ENCODE results near the gene ARHGAP45.
"Not testable (repeated sequence)": the region's sequence is repeated elsewhere in the genome, so short reads cannot be mapped to it uniquely, and the experiment has no call there.

Gene ARHGAP45

GRCh38 chr19:1066748-1067340, at the start of gene ARHGAP45:
Gene ARHGAP45, plus strand, starts transcription at chr19:1067167. Its CDS starts 239 bp downstream, at chr19:1067406.
- peak; percentile 54 to 60 for DNase-seq (ENCODE audit: low read depth in 2 of 2)

DNA sequence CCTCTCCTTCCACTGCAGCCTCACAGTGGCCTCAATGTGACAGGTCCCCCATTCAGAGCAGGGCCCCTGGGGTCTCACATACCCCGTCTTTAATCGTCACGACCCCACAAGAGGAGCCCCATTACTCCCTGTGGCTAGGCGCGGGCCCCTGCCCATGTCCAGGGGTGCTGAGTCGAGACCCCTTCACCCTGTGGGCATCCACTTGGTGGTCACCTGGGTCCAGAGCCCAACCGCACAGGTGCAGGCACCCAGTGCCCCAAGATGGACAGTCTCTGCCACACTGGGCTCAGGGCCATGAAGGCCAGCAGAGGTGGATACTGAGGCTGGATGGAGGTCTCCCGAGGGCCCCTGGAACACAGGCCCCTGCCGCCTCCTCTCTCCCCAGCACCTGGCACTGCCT, 49.1 kb upstream of the ARHGAP45 start:
- DNase-seq (ENCODE audit: low read depth in 2 of 2), result no peak

- no peak for DNase-seq (ENCODE audit: low read depth in 2 of 2)
Measured at GRCh38 chr19:1018393-1018792, 48.6 kb upstream of the ARHGAP45 start.

DNA sequence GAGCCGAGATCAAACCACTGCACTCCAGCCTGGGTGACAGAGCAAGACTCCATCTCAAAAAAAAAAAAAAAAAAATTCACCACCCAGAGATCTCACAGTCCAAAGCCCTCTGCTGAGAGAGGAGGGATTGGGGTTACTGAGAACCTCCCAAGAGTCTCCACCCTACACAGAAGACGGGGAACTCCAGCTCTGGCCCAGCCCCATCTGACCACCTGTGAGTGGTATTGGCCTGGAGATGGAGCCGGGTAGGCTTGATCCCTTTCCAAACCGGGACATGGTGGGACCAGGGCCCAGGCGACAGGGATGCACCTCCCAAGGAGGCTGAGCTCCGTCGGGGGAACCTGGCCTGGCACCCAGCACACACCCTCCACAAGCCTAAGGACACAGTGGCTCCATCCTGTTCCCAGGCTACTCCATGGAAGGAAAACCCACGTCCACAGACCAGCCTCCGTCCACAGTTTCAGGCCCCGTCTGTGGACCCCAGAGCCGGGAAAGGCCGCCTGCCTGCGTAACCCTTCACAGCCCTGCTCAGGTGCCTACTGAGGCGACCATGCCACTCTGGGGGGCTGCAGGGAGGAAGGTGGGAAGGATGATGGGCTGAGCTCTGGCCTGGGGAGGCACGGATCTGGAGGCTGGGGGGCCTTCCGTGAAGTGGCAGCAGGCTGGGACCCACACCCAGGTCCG, 47.9 kb upstream of the ARHGAP45 start:
- no peak for DNase-seq (ENCODE audit: low read depth in 2 of 2)

DNA sequence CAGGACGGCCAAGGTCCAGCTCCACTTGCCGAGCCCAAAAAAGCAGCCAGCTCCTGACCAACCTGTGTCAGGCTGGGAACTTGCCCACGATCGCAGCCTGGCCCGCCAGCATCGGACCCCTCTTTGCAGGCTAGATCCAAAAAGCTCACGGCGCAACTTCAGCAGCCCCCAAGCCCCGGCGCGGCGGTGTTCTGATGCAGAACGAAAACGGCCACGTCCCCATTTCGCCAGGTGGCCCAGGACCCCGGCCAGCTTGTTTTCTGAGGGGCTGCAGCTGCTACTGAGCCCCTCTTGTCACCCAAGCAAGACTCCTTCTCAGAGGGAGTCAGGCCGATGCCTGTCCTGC, 47.4 kb upstream of the ARHGAP45 start:
- DNase-seq (ENCODE audit: low read depth in 2 of 2), result no peak

DNA sequence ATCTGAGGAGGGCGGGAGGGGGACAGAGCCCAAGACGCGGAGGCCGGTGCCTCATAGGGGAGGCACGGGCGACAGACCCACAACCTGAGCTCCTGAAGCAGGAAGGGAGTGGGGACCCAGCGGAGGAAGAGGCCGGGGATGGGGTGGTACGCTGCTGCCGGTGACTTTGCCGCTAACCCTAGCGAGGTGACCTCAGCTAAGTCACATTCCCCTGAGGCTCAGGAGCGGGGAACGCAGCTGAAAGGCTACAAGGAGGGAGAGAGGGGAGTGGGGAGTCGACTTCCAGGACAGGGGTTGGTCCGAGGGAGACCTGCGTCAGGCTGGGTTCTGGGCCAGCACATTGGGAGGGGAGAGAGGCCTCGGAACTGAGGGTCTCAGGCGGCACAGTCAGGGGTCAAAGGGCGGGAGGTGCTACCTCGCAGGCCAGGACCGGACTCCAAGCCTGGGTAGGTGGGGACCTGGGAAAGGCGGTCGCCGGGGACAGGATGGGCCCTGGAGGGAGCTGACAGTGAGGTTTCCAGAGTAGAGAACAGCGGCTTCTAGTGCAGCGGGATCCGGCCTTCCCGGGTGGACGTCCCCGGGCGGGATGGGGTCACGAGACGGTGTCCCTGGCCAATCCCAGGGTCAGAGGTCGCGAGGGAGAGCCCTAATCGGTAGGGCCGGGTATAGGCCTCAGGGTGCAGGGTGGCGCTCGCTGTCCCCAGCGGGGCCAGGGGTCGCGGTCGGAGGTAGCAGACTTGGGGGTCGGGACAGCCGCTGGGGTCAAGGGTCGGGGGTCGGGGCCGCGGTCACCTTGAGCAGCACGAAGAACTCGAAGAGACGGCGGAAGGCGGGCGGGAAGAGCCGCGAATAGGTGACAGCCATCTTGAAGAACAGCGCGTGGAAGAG, 46.7 kb upstream of the ARHGAP45 start:
- no peak for DNase-seq (ENCODE audit: low read depth in 2 of 2)

- peak; percentile 94 to 97 for DNase-seq (ENCODE audit: low read depth in 2 of 2)
Measured at GRCh38 chr19:1020868-1021425, 46.0 kb upstream of the ARHGAP45 start, which contains the start of gene TMEM259. Gene TMEM259, minus strand, starts transcription at chr19:1021123. Its CDS starts 127 bp downstream, at chr19:1020996.

DNA sequence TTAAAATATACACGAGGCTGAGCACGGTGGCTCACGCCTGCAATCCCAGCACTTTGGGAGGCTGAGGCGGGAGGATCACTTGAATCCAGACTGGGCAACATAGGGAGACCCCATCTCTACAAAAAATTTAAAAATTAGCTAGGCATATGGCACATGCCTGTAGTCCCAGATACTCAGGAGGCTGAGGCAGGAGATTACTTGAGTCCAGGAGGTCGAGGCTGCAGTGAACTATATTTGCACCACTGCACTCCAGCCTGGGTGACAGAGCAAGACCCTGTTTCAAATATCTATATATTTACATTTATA, 43.1 kb upstream of the ARHGAP45 start:
- DNase-seq (ENCODE audit: low read depth in 2 of 2), result not testable (repeated sequence)

DNA sequence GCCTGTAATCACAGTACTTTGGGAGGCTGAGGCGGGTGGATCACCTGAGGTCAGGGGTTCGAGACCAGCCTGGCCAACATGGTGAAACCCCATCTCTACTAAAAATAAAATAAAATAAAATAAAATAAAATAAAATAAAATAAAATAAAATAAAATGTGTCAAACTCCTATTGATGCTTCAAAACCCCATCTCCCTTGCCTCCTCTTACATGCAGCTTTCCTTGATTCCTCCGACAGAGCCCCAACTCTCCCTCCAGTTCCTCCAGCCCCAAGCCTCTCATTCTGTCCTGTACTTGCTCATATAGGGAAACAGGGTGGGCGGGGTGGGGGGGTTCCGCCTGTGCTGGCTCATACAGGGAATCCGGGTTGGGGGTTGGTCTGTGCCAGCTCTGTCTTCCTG, 41.9 kb upstream of the ARHGAP45 start:
- not testable (repeated sequence) for DNase-seq (ENCODE audit: low read depth in 2 of 2)

GRCh38 chr19:1025960-1026782, 40.8 kb upstream of the ARHGAP45 start, which contains the start of gene CNN2:
Gene CNN2, plus strand, starts transcription at chr19:1026608. Its CDS starts 54 bp downstream, at chr19:1026662.
- peak in 1 of 2 donors; percentile 49 for DNase-seq (ENCODE audit: low read depth in 2 of 2)

DNA sequence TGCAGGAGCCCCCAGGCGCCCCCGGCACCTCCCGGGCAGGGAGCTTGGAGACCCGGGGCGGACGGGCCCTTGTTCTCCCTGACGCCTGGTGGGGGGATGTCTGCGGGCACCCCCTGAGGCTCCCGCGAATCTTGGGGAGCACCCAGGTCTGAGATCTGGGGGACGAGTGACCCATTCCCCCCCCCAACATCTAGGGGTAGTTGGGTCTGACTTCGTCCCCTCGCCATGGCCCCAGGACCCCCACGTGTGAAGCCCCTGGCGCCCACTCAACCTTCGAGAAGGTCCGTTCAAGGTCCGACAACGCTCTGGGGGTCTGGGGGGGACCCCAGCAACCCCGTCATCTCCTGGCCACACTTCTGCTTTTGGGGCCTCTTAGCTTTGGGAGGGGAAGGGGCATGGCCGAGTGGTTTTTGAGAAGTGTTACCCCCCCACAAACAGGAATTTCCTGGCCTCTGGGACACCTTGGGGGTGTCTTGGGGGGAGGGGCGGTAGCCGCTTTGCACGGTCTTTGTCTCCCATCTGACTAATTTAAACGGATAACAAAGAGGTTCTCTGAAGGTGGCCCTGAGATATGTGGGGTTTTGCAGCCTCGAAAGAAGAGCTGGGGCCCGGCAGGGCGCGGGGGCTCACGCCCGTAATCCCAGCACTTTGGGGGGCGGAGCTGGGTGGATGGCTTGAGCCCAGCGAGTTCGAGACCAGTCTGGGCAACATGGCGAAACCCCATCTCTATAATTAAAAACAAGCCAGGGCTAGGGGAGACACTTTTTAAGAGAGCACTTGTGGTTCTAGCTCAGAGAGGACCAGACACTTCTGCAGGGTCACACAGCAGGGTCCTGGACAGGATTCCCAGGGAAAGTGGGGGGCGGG, 40.0 kb upstream of the ARHGAP45 start:
- DNase-seq (ENCODE audit: low read depth in 2 of 2), result no peak

GRCh38 chr19:1027650-1028061, 39.3 kb upstream of the ARHGAP45 start:
- no peak for DNase-seq (ENCODE audit: low read depth in 2 of 2)

DNA sequence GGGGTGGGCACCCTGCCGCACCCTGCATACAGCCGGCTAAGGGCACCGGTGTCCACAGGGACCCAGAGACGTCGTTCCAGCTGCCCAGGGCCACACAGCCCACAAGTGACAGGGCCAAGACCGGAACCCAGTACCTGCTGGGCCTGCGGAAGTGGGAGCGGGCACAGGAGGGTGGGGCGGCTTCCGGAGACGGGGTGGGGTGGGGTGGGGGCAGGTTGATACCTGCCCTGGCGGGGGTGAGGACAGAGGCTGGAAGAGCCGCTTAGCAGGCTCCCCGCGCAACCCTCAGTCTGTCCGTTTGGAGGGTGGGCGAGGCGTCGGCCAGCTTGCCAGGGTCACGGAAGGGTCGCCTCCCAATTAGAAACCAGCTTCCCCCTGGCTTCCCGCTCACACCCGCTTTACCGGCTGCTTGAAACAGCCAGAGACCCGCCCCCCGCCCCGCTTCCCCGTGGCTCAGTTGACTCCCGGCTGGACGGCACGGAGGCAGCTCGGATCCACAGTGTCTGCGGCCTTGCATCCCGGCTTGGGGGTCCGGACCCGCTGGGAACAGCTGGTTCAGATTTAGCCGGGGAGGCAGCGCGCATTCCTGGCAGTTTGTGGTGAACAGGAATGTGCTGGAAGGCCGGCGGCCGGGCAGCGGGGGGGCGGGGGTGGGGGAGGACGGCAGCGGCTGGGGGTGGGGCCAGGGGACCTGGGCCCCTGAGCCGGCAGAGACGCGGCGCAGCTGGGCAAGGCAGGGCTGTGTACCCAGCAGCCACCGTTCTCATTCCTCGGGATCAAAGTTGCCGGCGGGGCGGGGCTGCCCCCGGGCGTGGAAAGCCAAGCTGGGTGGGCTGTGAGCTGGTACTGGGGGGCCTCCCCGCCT, 38.7 kb upstream of the ARHGAP45 start:
- DNase-seq (ENCODE audit: low read depth in 2 of 2), result no peak

- no peak for DNase-seq (ENCODE audit: low read depth in 2 of 2)
Measured at GRCh38 chr19:1032264-1032867, 34.6 kb upstream of the ARHGAP45 start.

GRCh38 chr19:1035998-1036621, 30.9 kb upstream of the ARHGAP45 start:
- DNase-seq (ENCODE audit: low read depth in 2 of 2), result no peak

DNA sequence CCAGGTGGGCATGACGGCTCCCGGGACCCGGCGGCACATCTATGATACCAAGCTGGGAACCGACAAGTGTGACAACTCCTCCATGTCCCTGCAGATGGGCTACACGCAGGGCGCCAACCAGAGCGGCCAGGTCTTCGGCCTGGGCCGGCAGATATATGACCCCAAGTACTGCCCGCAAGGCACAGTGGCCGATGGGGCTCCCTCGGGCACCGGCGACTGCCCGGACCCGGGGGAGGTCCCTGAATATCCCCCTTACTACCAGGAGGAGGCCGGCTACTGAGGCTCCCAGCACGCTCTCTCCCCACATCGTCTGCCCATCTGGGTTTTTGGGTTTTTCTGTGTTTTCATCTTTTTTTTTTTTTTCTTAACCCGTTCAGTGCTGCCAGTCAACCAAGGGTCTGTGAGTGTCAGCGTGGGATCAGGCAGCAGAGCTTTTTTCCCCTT, 29.3 kb upstream of the ARHGAP45 start:
- DNase-seq (ENCODE audit: low read depth in 2 of 2), result no peak

- no peak for DNase-seq (ENCODE audit: low read depth in 2 of 2)
Measured at GRCh38 chr19:1038978-1039645, 27.9 kb upstream of the ARHGAP45 start.

All from stimulated activated CD8-positive, alpha-beta memory T cell treated with anti-CD3 and anti-CD28 coated beads, Interleukin-7, amount 100 ng/mL, for 1 hour (primary cell).